ENCODE results near the gene UNCX. TPM values are rescaled to one million over a fixed set of nuclear protein-coding genes. Genes with fewer than 3 reads are reported as not detected.
"Not testable (repeated sequence)": the region's sequence is repeated elsewhere in the genome, so short reads cannot be mapped to it uniquely, and the experiment has no call there.

UNCX gene
- polyA plus RNA-seq, 1 experiment: not detected

- DNase-seq (ENCODE audit: low read depth, low spot score): no peak
- POLR2A ChIA-PET: no interaction called here
- H3K4me3 ChIP-seq (ENCODE audit: low read depth, low read length): no peak overlapping the region
- TF ChIP-seq CTCF (IDR thresholded peaks at IDR 0.05; ENCODE audit: low read depth, low read length): no peak
- peaks cover 4% of the 10 kb centered on the region; the same call in 1 of the 2 replicates for H3K9me3 ChIP-seq (ENCODE audit: control insufficient read depth, insufficient read depth, low read length)
- CTCF ChIA-PET: no interaction called here
- H3K27me3 ChIP-seq (ENCODE audit: control insufficient read depth, insufficient read depth, low read length): peaks cover 63% of the 10 kb centered on the region
- H3K27ac ChIP-seq (ENCODE audit: low read depth, low read length): no peak overlapping the region
Observed at GRCh38 chr7:1210321-1210978, 22.2 kb upstream of the UNCX start.

GRCh38 chr7:1210979-1211608 is 21.6 kb upstream of the UNCX start:
- Histone ChIP-seq H3K27me3 (ENCODE audit: control insufficient read depth, insufficient read depth, low read length) (peaks cover 60% of the 10 kb centered on the region), H3K9me3 (ENCODE audit: control insufficient read depth, insufficient read depth, low read length) (peaks cover 4% of the 10 kb centered on the region; the same call in 1 of the 2 replicates), H3K4me3 (ENCODE audit: low read depth, low read length) (no peak overlapping the region), H3K27ac (ENCODE audit: low read depth, low read length) (no peak overlapping the region)
- CTCF ChIA-PET: no interaction called here
- DNase-seq (ENCODE audit: low read depth, low spot score): no peak
- POLR2A ChIA-PET: no interaction called here
- TF ChIP-seq CTCF (IDR thresholded peaks at IDR 0.05; ENCODE audit: low read depth, low read length): no peak

GRCh38 chr7:1211611-1212010 is 21.1 kb upstream of the UNCX start:
- POLR2A ChIA-PET: no interaction called here
- no peak for TF ChIP-seq CTCF (IDR thresholded peaks at IDR 0.05; ENCODE audit: low read depth, low read length)
- CTCF ChIA-PET: no interaction called here

GRCh38 chr7:1212025-1212424 is 20.6 kb upstream of the UNCX start:
- H3K4me3 ChIP-seq (ENCODE audit: low read depth, low read length); H3K9me3 ChIP-seq (ENCODE audit: control insufficient read depth, insufficient read depth, low read length); CTCF ChIA-PET; POLR2A ChIA-PET; DNase-seq (ENCODE audit: low read depth, low spot score); H3K27ac ChIP-seq (ENCODE audit: low read depth, low read length): not testable (repeated sequence)
- peaks cover 60% of the 10 kb centered on the region for H3K27me3 ChIP-seq (ENCODE audit: control insufficient read depth, insufficient read depth, low read length)

More at GRCh38 chr7:1211611-1212010, 21.1 kb upstream of the UNCX start:
- Histone ChIP-seq H3K27ac (ENCODE audit: low read depth, low read length) (no peak overlapping the region), H3K27me3 (ENCODE audit: control insufficient read depth, insufficient read depth, low read length) (peaks cover 60% of the 10 kb centered on the region), H3K4me3 (ENCODE audit: low read depth, low read length) (no peak overlapping the region), H3K9me3 (ENCODE audit: control insufficient read depth, insufficient read depth, low read length) (peaks cover 4% of the 10 kb centered on the region; the same call in 1 of the 2 replicates)
- DNase-seq (ENCODE audit: low read depth, low spot score): no peak

- DNase-seq (ENCODE audit: low read depth, low spot score): no peak
- H3K4me3 ChIP-seq (ENCODE audit: low read depth, low read length): no peak overlapping the region
- CTCF ChIA-PET: no interaction called here
- no peak for TF ChIP-seq CTCF (IDR thresholded peaks at IDR 0.05; ENCODE audit: low read depth, low read length)
- POLR2A ChIA-PET: no interaction called here
- H3K27me3 ChIP-seq (ENCODE audit: control insufficient read depth, insufficient read depth, low read length): peaks cover 65% of the 10 kb centered on the region
- no peak overlapping the region for H3K27ac ChIP-seq (ENCODE audit: low read depth, low read length)
- peaks cover 4% of the 10 kb centered on the region; the same call in 1 of the 2 replicates for H3K9me3 ChIP-seq (ENCODE audit: control insufficient read depth, insufficient read depth, low read length)
Observed at GRCh38 chr7:1214516-1214915, 18.2 kb upstream of the UNCX start.
